Measurements from ENCODE around the gene GAK. TPM values are rescaled to one million over a fixed set of nuclear protein-coding genes. Genes with fewer than 3 reads are reported as not detected.

GAK gene
- polyA plus RNA-seq, 1 donor (not counting 4 experiments of a cell fraction or from before 2014, with no cell fraction given) = 18.4 TPM

- no peak for DNase-seq (ENCODE audit: low read depth, low spot score)
- H3K9me1 ChIP-seq (ENCODE audit: control insufficient read depth, extremely low read depth, insufficient read depth, low read length) = no peaks in the 10 kb centered on the region
- no peaks in the 10 kb centered on the region for H3K79me2 ChIP-seq (ENCODE audit: control insufficient read depth, insufficient read depth, low read length)
- no peak overlapping the region for H2AFZ ChIP-seq (ENCODE audit: control insufficient read depth, low read length)
- H3K4me3 ChIP-seq (ENCODE audit: control insufficient read depth in 2 of 3, extremely low read depth in 1 of 3, insufficient read depth in 2 of 3, low read depth in 1 of 3, low read length in 3 of 3) = no peak overlapping the region
- no peak for TF ChIP-seq EZH2 (IDR thresholded peaks at IDR 0.05; ENCODE audit: low read length)
- TF ChIP-seq, protein P1, sequence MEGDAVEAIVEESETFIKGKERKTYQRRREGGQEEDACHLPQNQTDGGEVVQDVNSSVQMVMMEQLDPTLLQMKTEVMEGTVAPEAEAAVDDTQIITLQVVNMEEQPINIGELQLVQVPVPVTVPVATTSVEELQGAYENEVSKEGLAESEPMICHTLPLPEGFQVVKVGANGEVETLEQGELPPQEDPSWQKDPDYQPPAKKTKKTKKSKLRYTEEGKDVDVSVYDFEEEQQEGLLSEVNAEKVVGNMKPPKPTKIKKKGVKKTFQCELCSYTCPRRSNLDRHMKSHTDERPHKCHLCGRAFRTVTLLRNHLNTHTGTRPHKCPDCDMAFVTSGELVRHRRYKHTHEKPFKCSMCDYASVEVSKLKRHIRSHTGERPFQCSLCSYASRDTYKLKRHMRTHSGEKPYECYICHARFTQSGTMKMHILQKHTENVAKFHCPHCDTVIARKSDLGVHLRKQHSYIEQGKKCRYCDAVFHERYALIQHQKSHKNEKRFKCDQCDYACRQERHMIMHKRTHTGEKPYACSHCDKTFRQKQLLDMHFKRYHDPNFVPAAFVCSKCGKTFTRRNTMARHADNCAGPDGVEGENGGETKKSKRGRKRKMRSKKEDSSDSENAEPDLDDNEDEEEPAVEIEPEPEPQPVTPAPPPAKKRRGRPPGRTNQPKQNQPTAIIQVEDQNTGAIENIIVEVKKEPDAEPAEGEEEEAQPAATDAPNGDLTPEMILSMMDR (optimal IDR thresholded peaks at IDR 0.05 in 1 of 3, IDR thresholded peaks at IDR 0.05 in 1 of 3, conservative IDR thresholded peaks at IDR 0.05 in 1 of 3; ENCODE audit: extremely low read depth in 1 of 3, insufficient read depth in 2 of 3, low read length in 3 of 3) = no peak
- H3K27me3 ChIP-seq (ENCODE audit: control insufficient read depth, extremely low read depth, insufficient read depth, low read length) = peaks cover 60% of the 10 kb centered on the region
- H3K4me1 ChIP-seq (ENCODE audit: control insufficient read depth, extremely low read depth, insufficient read depth, low read length) = no peaks in the 10 kb centered on the region
- no peak overlapping the region for H3K27ac ChIP-seq (ENCODE audit: control insufficient read depth, insufficient read depth, low read length)
- no peak overlapping the region for H3K9ac ChIP-seq (ENCODE audit: control insufficient read depth, extremely low read depth, insufficient read depth, low read length)
- peaks cover 2% of the 10 kb centered on the region for H3K9me3 ChIP-seq (ENCODE audit: control insufficient read depth, low read depth, low read length)
- H3K36me3 ChIP-seq (ENCODE audit: control insufficient read depth in 2 of 2, extremely low read depth in 1 of 2, insufficient read depth in 2 of 2, low read length in 2 of 2) = no peaks in the 10 kb centered on the region
- no peaks in the 10 kb centered on the region for H4K20me1 ChIP-seq (ENCODE audit: control insufficient read depth, extremely low read depth, insufficient read depth, low read length)
- no peak for FAIRE-seq
- no peak overlapping the region for H3K4me2 ChIP-seq (ENCODE audit: control insufficient read depth, extremely low read depth, insufficient read depth, low read depth, low read length)
- dilution Hi-C loops (cut with MboI; ENCODE audit: extremely low pct_ligation_motif_present, low sequenced_read_pairs) = no loop called here
Observed at GRCh38 chr4:819401-820229, 112.5 kb downstream of the GAK start.

GRCh38 chr4:818106-818921, 113.8 kb downstream of the GAK start:
- H3K79me2 ChIP-seq (ENCODE audit: control insufficient read depth, insufficient read depth, low read length) = no peaks in the 10 kb centered on the region
- dilution Hi-C loops (cut with MboI; ENCODE audit: extremely low pct_ligation_motif_present, low sequenced_read_pairs) = no loop called here
- FAIRE-seq = no peak
- no peak overlapping the region for H3K4me3 ChIP-seq (ENCODE audit: control insufficient read depth in 2 of 3, extremely low read depth in 1 of 3, insufficient read depth in 2 of 3, low read depth in 1 of 3, low read length in 3 of 3)
- no peaks in the 10 kb centered on the region for H3K9me1 ChIP-seq (ENCODE audit: control insufficient read depth, extremely low read depth, insufficient read depth, low read length)
- DNase-seq (ENCODE audit: low read depth, low spot score) = no peak
- H3K4me1 ChIP-seq (ENCODE audit: control insufficient read depth, extremely low read depth, insufficient read depth, low read length) = no peaks in the 10 kb centered on the region
- no peaks in the 10 kb centered on the region for H4K20me1 ChIP-seq (ENCODE audit: control insufficient read depth, extremely low read depth, insufficient read depth, low read length)
- peaks cover 2% of the 10 kb centered on the region for H3K9me3 ChIP-seq (ENCODE audit: control insufficient read depth, low read depth, low read length)
- H3K27ac ChIP-seq (ENCODE audit: control insufficient read depth, insufficient read depth, low read length) = no peak overlapping the region
- no peak for TF ChIP-seq EZH2 (IDR thresholded peaks at IDR 0.05; ENCODE audit: low read length)
- TF ChIP-seq, protein P1 (optimal IDR thresholded peaks at IDR 0.05 in 1 of 3, IDR thresholded peaks at IDR 0.05 in 1 of 3, conservative IDR thresholded peaks at IDR 0.05 in 1 of 3; ENCODE audit: extremely low read depth in 1 of 3, insufficient read depth in 2 of 3, low read length in 3 of 3) = no peak
- H3K36me3 ChIP-seq (ENCODE audit: control insufficient read depth in 2 of 2, extremely low read depth in 1 of 2, insufficient read depth in 2 of 2, low read length in 2 of 2) = no peaks in the 10 kb centered on the region
- H3K9ac ChIP-seq (ENCODE audit: control insufficient read depth, extremely low read depth, insufficient read depth, low read length) = no peak overlapping the region
- H3K27me3 ChIP-seq (ENCODE audit: control insufficient read depth, extremely low read depth, insufficient read depth, low read length) = peaks cover 57% of the 10 kb centered on the region
- H3K4me2 ChIP-seq (ENCODE audit: control insufficient read depth, extremely low read depth, insufficient read depth, low read depth, low read length) = no peak overlapping the region
- H2AFZ ChIP-seq (ENCODE audit: control insufficient read depth, low read length) = no peak overlapping the region

Measured in keratinocyte (primary cell).